GM12878 (cell line): Measurements from ENCODE around the gene NDUFV3. TPM values are rescaled to one million over a fixed set of nuclear protein-coding genes. Genes with fewer than 3 reads are reported as not detected.
"Not testable (repeated sequence)": the region's sequence is repeated elsewhere in the genome, so short reads cannot be mapped to it uniquely, and the experiment has no call there.

Experiments
- ATAC-seq: fragments of 200-7000 bp; cut with Tn5 transposase; 3 replicates; pipeline ENCODE4 v1.9.1; 2020; ENCODE audit warnings: mild to moderate bottlenecking, moderate library complexity
- BruUV-seq: library from RNA; stranded (reverse); fragments of 400-500 nt; replicated peaks from 2 replicates; lab custom pipeline; 2021; lab: Mats Ljungman, UMichigan
- CTCF ChIA-PET: fragments of 300-600 bp; sonication (Branson Sonifier 250); formaldehyde crosslinking; extraction: SDS; loops from one replicate; lab custom pipeline; 2021; ENCODE audit warnings: inconsistent platforms; lab: Yijun Ruan, JAX
- POLR2A ChIA-PET: fragments of 350-600 bp; formaldehyde crosslinking; extraction: SDS; loops from one replicate; lab custom pipeline; 2021; ENCODE audit warnings: inconsistent platforms; lab: Charles Lee
- RAD21 ChIA-PET: fragments of 300-600 bp; sonication (Branson Sonifier 250); formaldehyde crosslinking; loops from one replicate; lab custom pipeline; 2023; ENCODE audit warnings: antibody characterized with exemption; ENCODE audit not compliant: unreplicated experiment; lab: Charles Lee
- SMC1A ChIA-PET: fragments of 300-600 bp; sonication (Branson Sonifier 250); formaldehyde crosslinking; loops from one replicate; lab custom pipeline; 2023; ENCODE audit not compliant: unreplicated experiment, uncharacterized antibody; lab: Charles Lee
- DNase-seq: peaks from one replicate; pipeline ENCODE4 v3.0.0-alpha.2; 2011; ENCODE audit warnings: low read depth, low spot score
- FAIRE-seq: peaks from 3 replicates; lab custom pipeline; 2011; peaks lifted over from hg19 to GRCh38; lab: Jason Lieb, UNC
- H2AFZ ChIP-seq: 2 replicates; pipeline ENCODE4 v1.6.0; 2011; ENCODE audit warnings: low read depth, low read length, control low read depth; ENCODE audit not compliant: control insufficient read depth
- H3K27ac ChIP-seq: 2 replicates; pipeline ENCODE4 v1.5.1; 2011; ENCODE audit warnings: control low read depth; ENCODE audit not compliant: control insufficient read depth, insufficient read depth
- H3K27me3 ChIP-seq, 2 experiments: replicated peaks in 1 of 2; 2 replicates each; pipeline versions ENCODE4 v1.6.0 to v1.6.1; 2011; ENCODE audit warnings: low read length in 1 of 2; ENCODE audit not compliant: control insufficient read depth in 2 of 2, insufficient read depth in 2 of 2
- H3K36me3 ChIP-seq, 2 experiments: 2 replicates each; pipeline ENCODE4 v1.5.1; 2011; ENCODE audit warnings: low read length in 1 of 2; ENCODE audit not compliant: control insufficient read depth in 2 of 2, insufficient read depth in 2 of 2
- H3K4me1 ChIP-seq: 2 replicates; pipeline ENCODE4 v1.6.1; 2011; ENCODE audit warnings: mild to moderate bottlenecking, low read length, moderate library complexity, mixed read lengths; ENCODE audit not compliant: control insufficient read depth, insufficient read depth
- H3K4me2 ChIP-seq: 2 replicates; pipeline ENCODE4 v1.6.0; 2011; ENCODE audit warnings: control low read depth; ENCODE audit not compliant: control insufficient read depth, insufficient read depth
- H3K4me3 ChIP-seq: fragments of 200-600 bp; sonication (generic); 2 replicates; pipeline ENCODE4 v1.5.1; 2016
- H3K79me2 ChIP-seq: 2 replicates; pipeline ENCODE4 v1.6.0; 2011; ENCODE audit warnings: low read length; ENCODE audit not compliant: control insufficient read depth, insufficient read depth
- H3K9ac ChIP-seq: 2 replicates; pipeline ENCODE4 v1.8.0; 2011; ENCODE audit warnings: low read length, control low read depth, mixed read lengths; ENCODE audit not compliant: control insufficient read depth, insufficient read depth
- H3K9me3 ChIP-seq: replicated peaks from 3 replicates; pipeline ENCODE4 v1.5.1; 2011; ENCODE audit warnings: mild to moderate bottlenecking, low read length; ENCODE audit not compliant: control insufficient read depth, insufficient read depth
- H4K20me1 ChIP-seq: 2 replicates; pipeline ENCODE4 v1.6.0; 2011; ENCODE audit not compliant: control insufficient read depth, insufficient read depth
- JUND ChIP-seq: IDR thresholded peaks from 2 replicates; pipeline ENCODE4 v1.6.1; 2012; ENCODE audit warnings: low read depth, mild to moderate bottlenecking, low read length, improper control_type of control experiment, moderate library complexity
- POLR2A ChIP-seq: IDR thresholded peaks from 2 replicates; pipeline ENCODE4 v1.6.1; 2011; ENCODE audit warnings: low read depth, mild to moderate bottlenecking, low read length
- TARDBP ChIP-seq: IDR thresholded peaks from 2 replicates; pipeline ENCODE4 v1.6.1; 2016; ENCODE audit warnings: borderline replicate concordance
- WGBS: methylation state at CpG from one replicate; pipeline ENCODE4 v1.1.6; 2016; ENCODE audit warnings: low lambda C conversion rate; ENCODE audit not compliant: insufficient replicate concordance, insufficient coverage; ENCODE audit errors: missing lambda C conversion rate; 5-methylcytosine and 5-hydroxymethylcytosine counted together
- in situ Hi-C: fragments of 300-500 bp; cut with MboI; formaldehyde crosslinking; loops from 9 replicates; pipeline ENCODE4 v1.14.3; 2018; ENCODE audit warnings: mixed read lengths
- intact Hi-C: fragments of 100-400 bp; cut with micrococcal nuclease; formaldehyde crosslinking; loops from one replicate; pipeline ENCODE4 v1.14.2; 2022; ENCODE audit not compliant: unreplicated experiment
- polyA plus RNA-seq, 11 experiments: library from polyadenylated mRNA; depleted of rRNA in 4 of 11; unstranded in 6 of 11; stranded (reverse) in 5 of 11; fragments of >200 nt; fragmentation: Nextera tagmentation in 4 of 11; fragmentation: Illumina TruSeq in 1 of 11; extraction: Ambion mirVana in 4 of 11; extraction: Trizol in 1 of 11; gene quantifications; 1 replicate in 1 of 11; 2 replicates in 10 of 11; pipeline versions ENCODE4 v1.2.1 to v1.2.3, GENCODE V29; 2011 to 2016; ENCODE audit warnings: inconsistent platforms in 2 of 11, missing spikeins in 2 of 11, low read depth in 1 of 11
- total RNA-seq, 4 experiments: library from RNA; depleted of rRNA in 3 of 4; stranded (reverse); fragments of >200 nt in 3 of 4; fragmentation: Illumina TruSeq in 1 of 4; extraction: Trizol in 1 of 4; gene quantifications; 2 replicates each; pipeline versions ENCODE4 v1.2.1 to v1.2.3, GENCODE V29; 2013 to 2021

The NDUFV3 gene
- total and polyA plus RNA-seq, 10 of the 15 experiments (the other 5 are each of a cell fraction or from before 2014, with no cell fraction given) = 7.0 to 44.7 (median 29.9) TPM

DNA sequence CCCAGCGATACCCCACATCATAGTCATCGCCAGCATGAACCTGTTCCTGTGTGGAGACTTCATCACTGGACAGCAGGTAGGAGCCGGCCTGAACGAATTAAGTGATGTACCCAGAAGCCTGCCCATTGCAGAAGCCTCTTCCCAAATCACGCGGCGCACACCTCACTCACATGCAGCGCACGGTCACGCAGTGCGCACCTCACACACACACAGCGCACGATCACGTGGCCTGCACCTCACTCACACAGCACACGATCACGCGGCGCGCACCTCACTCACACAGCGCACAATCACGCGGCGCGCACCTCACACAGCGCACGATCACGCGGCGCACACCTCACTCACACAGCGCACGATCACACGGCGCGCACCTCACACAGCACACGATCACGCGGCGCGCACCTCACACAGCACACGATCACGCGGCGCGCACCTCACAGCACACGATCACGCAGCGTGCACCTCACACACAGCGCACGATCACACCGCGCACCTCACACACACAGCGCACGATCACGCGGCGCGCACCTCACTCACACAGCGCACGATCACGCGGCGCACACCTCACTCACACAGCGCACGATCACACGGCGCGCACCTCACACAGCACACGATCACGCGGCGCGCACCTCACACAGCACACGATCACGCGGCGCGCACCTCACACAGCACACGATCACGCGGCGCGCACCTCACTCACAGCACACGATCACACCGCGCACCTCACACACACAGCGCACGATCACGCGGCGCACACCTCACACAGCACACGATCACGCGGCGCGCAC is 44.8 kb upstream of the NDUFV3 start:
- H4K20me1 ChIP-seq, in situ Hi-C loops, H2AFZ ChIP-seq, CTCF ChIA-PET, H3K9ac ChIP-seq: not testable (repeated sequence)
- peak; percentile 60 for TF ChIP-seq POLR2A
- peak; percentile 44 for TF ChIP-seq TARDBP
- TF ChIP-seq, all 136 proteins: peak for 2; not testable (repeated sequence) for 134
- WGBS = 98% methylated on average over 70 of the region's 95 CpGs
- H3K27me3 ChIP-seq, H3K79me2 ChIP-seq, BruUV-seq, H3K4me1 ChIP-seq, POLR2A ChIA-PET, FAIRE-seq, H3K4me2 ChIP-seq, H3K9me3 ChIP-seq, RAD21 ChIA-PET, ATAC-seq, H3K4me3 ChIP-seq, DNase-seq, intact Hi-C loops, H3K27ac ChIP-seq, SMC1A ChIA-PET: not testable (repeated sequence)
- H3K36me3 ChIP-seq = peaks cover 14 to 48% of the 10 kb centered on the region in 2 experiments; a peak in 3 of 4 replicates

DNA sequence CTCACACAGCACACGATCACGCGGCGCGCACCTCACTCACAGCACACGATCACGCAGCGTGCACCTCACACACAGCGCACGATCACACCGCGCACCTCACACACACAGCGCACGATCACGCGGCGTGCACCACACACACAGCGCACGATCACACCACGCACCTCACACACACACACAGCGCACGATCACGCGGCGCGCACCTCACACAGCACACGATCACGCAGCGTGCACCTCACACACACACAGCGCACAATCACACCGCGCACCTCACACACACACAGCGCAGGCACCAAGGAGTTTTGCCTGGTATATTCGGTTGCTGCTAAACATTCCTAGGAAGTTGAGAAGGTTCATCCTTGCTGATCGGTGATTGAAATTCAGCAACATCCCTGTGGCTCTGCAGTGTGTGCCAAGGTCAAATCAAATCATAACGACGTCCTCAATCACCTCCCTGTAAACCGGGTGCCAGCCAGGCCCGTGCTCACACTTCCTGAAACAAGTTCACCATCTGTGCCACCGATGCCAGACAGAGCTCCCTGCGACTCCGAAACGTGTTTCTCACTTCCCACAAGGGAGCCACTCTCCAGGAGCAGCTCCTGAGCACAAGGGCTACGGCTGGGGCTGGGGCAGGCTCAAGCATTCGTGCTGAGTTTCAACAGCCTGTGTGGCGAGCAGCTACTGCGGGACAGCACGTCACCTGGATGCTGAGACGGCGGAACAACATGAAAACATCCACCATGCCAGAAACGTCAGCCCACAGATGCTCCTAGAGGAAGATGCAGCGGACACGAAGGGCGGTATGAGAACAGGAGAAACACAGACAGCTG is 44.0 kb upstream of the NDUFV3 start:
- no TSS peak for BruUV-seq
- CTCF ChIA-PET = no interaction called here
- DNase-seq (no peak), FAIRE-seq (no peak), ATAC-seq (no peak)
- in situ Hi-C loops (no loop called here), intact Hi-C loops (no loop called here)
- no peak overlapping the region for H3K9ac ChIP-seq
- peaks cover 18 to 57% of the 10 kb centered on the region in 2 experiments; a peak in 3 of 4 replicates for H3K36me3 ChIP-seq
- SMC1A ChIA-PET = no interaction called here
- no peak overlapping the region for H3K27ac ChIP-seq
- POLR2A ChIA-PET = no interaction called here
- no peaks in the 10 kb centered on the region for H3K79me2 ChIP-seq
- H3K27me3 ChIP-seq = no peaks in the 10 kb centered on the region
- no peaks in the 10 kb centered on the region for H3K9me3 ChIP-seq
- no peak overlapping the region for H3K4me2 ChIP-seq
- H3K4me3 ChIP-seq = no peak overlapping the region
- WGBS = 96% methylated on average over 51 of the region's 54 CpGs
- RAD21 ChIA-PET = no interaction called here
- no peak overlapping the region for H2AFZ ChIP-seq
- no peaks in the 10 kb centered on the region for H4K20me1 ChIP-seq
- no peaks in the 10 kb centered on the region for H3K4me1 ChIP-seq
- TF ChIP-seq TARDBP = 0 out of 2 replicates have a peak, but pooled peaks have one; percentile 64
- no peak for TF ChIP-seq JUND
